Measurements from ENCODE around the gene MRPS26. TPM values are rescaled to one million over a fixed set of nuclear protein-coding genes. Genes with fewer than 3 reads are reported as not detected.

MRPS26 gene
- 10 to 100 TPM; 40.8 to 65.8 (median 51.9) TPM for total RNA-seq
- 10 to 100 TPM; 18.4 to 65.6 TPM for polyA plus RNA-seq
- long read RNA-seq, donor 1, transcript MRPS26-201 (4 exons, 1,127 nt) = major isoform, 113 of 139 reads
- long read RNA-seq, donor 1, partial matches to known transcripts = 18 of 139 reads
- long read RNA-seq, donor 1, other reads (novel, unspliced or antisense) = 8 of 139 reads
- long read RNA-seq, donor 2, transcript MRPS26-201 (4 exons, 1,127 nt) = major isoform, 83 of 94 reads
- long read RNA-seq, donor 2, partial matches to known transcripts = 11 of 94 reads
- long read RNA-seq, donor 2, other reads (novel, unspliced or antisense) = 0 of 94 reads
- long read RNA-seq, donor 3, transcript MRPS26-201 (4 exons, 1,127 nt) = major isoform, 99 of 118 reads
- long read RNA-seq, donor 3, partial matches to known transcripts = 14 of 118 reads
- long read RNA-seq, donor 3, other reads (novel, unspliced or antisense) = 5 of 118 reads

DNA sequence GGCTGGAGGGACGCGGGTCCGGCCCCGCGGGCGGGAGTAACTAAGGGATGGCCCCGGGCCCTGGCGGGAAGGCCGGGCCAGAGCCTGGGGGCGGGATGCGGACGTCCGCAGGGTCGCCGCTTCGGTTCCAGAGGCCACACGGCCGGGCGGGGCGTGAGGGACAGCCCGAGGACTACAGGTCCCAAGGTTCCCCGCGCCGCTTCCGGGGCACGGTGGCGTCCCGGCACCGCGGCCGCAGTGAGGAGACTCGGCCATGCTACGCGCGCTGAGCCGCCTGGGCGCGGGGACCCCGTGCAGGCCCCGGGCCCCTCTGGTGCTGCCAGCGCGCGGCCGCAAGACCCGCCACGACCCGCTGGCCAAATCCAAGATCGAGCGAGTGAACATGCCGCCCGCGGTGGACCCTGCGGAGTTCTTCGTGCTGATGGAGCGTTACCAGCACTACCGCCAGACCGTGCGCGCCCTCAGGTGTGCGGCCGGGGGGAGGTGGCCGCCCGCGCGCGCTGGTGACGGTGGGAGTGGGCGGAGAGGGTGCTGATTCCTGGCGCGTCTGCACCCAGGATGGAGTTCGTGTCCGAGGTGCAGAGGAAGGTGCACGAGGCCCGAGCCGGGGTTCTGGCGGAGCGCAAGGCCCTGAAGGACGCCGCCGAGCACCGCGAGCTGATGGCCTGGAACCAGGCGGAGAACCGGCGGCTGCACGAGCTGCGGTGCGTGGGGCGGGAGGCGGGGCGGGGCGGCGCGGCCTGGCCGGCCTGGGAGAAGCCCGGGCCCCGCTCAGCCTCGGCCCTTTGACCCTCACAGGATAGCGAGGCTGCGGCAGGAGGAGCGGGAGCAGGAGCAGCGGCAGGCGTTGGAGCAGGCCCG lies at the start of gene MRPS26:
Gene MRPS26, plus strand, starts transcription at position 237 of the 861 bp plus-strand sequence. Its CDS starts 17 bp downstream, at position 254.
- H3K36me3 ChIP-seq = no peaks in the 10 kb centered on the region
- TF ChIP-seq, protein P1, sequence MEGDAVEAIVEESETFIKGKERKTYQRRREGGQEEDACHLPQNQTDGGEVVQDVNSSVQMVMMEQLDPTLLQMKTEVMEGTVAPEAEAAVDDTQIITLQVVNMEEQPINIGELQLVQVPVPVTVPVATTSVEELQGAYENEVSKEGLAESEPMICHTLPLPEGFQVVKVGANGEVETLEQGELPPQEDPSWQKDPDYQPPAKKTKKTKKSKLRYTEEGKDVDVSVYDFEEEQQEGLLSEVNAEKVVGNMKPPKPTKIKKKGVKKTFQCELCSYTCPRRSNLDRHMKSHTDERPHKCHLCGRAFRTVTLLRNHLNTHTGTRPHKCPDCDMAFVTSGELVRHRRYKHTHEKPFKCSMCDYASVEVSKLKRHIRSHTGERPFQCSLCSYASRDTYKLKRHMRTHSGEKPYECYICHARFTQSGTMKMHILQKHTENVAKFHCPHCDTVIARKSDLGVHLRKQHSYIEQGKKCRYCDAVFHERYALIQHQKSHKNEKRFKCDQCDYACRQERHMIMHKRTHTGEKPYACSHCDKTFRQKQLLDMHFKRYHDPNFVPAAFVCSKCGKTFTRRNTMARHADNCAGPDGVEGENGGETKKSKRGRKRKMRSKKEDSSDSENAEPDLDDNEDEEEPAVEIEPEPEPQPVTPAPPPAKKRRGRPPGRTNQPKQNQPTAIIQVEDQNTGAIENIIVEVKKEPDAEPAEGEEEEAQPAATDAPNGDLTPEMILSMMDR (IDR thresholded peaks at IDR 0.05) = no peak
- peak; percentile 68 for TF ChIP-seq POLR2A (IDR thresholded peaks at IDR 0.05)
- H3K27ac ChIP-seq = peak within 1 kb of the TSS; percentile 84 to 95
- intact Hi-C loops (cut with DNase I) = loop anchor here in 1 of 4 donors (5.0 kb wide), 1 partner anchor 166 kb away; no protein-coding TSS in a partner anchor
- H3K9me3 ChIP-seq = no peaks in the 10 kb centered on the region
- H3K27me3 ChIP-seq = no peaks in the 10 kb centered on the region
- DNase-seq = peak; percentile 85 to 91 (median 89)
- H3K4me1 ChIP-seq (ENCODE audit: insufficient read depth) = peaks cover 19% of the 10 kb centered on the region
- 0% methylated on average over 60 to 104 of the region's 104 CpGs for WGBS, 3 donors
- H3K4me3 ChIP-seq = peak within 1 kb of the TSS; percentile 79

DNA sequence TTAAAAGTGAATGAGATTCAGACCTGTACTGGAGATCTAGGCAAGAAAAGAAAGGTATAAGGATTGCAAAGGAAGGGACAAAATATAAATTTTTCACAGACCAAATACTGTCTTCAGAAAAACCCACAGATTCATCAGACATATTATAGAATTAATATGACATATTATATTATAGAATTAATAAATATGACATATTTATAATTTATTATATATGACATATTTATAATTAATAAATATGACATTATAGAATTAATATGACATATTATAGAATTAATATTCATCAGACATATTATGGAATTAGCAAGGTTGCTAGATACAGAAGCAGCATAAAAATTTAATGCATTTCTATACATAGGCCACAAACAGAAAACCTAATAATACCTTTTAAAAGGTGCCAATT lies 47.1 kb upstream of the MRPS26 start:
- Histone ChIP-seq H3K9me3 (no peaks in the 10 kb centered on the region), H3K4me1 (ENCODE audit: insufficient read depth) (no peaks in the 10 kb centered on the region), H3K36me3 (no peaks in the 10 kb centered on the region), H3K27me3 (no peaks in the 10 kb centered on the region), H3K4me3 (no peak overlapping the region), H3K27ac (no peak overlapping the region)
- intact Hi-C loops (cut with DNase I) = no loop called here
- TF ChIP-seq POLR2A (IDR thresholded peaks at IDR 0.05) (no peak), EP300 (IDR thresholded peaks at IDR 0.05) (no peak)
- TF ChIP-seq, protein P1 (IDR thresholded peaks at IDR 0.05) = no peak
- no peak for DNase-seq

DNA sequence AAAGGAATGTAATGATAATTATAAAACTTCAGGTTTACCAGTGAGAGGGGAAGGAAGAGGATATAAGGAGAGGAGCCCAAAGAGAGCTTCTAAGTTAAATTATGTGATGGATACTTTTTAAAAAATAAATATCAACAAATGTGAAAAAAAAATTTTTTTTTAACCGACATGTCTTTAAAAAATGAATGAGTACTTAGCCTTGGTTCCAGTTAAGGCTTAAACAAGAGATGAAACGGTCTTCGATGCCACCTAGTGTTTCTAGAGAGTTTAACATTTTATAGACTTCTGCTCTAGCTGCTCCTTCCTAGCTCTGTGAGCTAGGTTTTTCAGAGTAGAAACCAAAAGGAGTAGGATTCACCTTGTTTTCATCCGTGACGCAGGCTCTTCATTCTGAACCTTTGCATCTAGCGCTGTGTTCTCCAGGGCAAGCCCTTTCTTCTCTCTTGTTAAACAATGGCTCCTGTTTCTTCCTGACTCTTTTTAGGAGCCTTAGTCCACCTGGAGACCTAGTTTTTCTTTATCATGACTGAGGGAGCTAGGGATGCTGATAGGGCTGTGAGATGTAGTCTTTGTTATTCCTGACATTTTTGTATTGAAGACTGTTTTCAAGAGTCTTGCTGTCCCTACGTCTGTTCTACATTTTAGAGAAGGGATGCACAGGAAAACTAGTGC lies 44.9 kb upstream of the MRPS26 start:
- Histone ChIP-seq H3K36me3 (no peaks in the 10 kb centered on the region), H3K4me3 (no peak overlapping the region), H3K4me1 (ENCODE audit: insufficient read depth) (no peaks in the 10 kb centered on the region), H3K27ac (no peak overlapping the region), H3K9me3 (no peaks in the 10 kb centered on the region), H3K27me3 (no peaks in the 10 kb centered on the region)
- intact Hi-C loops (cut with DNase I) = no loop called here
- TF ChIP-seq POLR2A (IDR thresholded peaks at IDR 0.05) (no peak), EP300 (IDR thresholded peaks at IDR 0.05) (no peak)
- TF ChIP-seq, protein P1 (IDR thresholded peaks at IDR 0.05) = peak in 1 of 3 donors; percentile 38
- no peak for DNase-seq
- WGBS, 3 donors = 26 to 55% (median 30%) methylated on average over 7 of the region's 7 CpGs

DNA sequence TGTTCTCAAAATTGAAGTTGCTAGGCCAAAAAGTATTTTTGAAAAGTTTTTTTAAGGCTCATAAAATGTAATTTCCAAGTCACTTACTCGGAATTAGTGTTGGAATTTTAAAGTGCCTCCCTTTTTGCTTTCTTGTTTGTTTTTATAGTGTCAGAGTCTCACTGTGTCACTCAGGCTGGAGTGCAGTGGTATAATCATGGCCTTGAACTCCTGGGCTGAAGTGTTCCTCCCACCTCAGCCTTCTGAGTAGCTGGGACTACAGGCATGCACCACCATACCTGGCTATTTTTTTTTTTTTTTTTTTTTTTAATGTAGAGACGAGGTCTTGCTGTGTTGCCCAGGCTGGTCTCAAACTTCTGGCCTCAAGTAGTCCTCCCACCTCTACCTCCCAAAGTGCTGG lies 42.4 kb upstream of the MRPS26 start:
- intact Hi-C loops (cut with DNase I) = no loop called here
- Histone ChIP-seq H3K27me3 (no peaks in the 10 kb centered on the region), H3K36me3 (no peaks in the 10 kb centered on the region), H3K4me1 (ENCODE audit: insufficient read depth) (no peaks in the 10 kb centered on the region), H3K27ac (no peak overlapping the region), H3K4me3 (no peak overlapping the region), H3K9me3 (no peaks in the 10 kb centered on the region)
- TF ChIP-seq, protein P1 (IDR thresholded peaks at IDR 0.05) = no peak
- TF ChIP-seq POLR2A (IDR thresholded peaks at IDR 0.05) (no peak), EP300 (IDR thresholded peaks at IDR 0.05) (no peak)
- WGBS, 3 donors = 70 to 90% (median 80%) methylated on average over 2 of the region's 2 CpGs
- DNase-seq = no peak
